K562 (cell line): ENCODE data around the gene ARHGAP26. TPM values are rescaled to one million over a fixed set of nuclear protein-coding genes. Genes with fewer than 3 reads are reported as not detected.

Source experiments
- ARID1B ChIP-seq: fragments of 450-650 bp; IDR thresholded peaks from 2 replicates; pipeline ENCODE4 v1.6.1; 2016; ENCODE audit warnings: antibody characterized with exemption, mild to moderate bottlenecking, inconsistent platforms
- ARID4B ChIP-seq: sonication (generic); formaldehyde crosslinking; IDR thresholded peaks from 2 replicates; pipeline ENCODE4 v1.8.0; 2022; ENCODE audit warnings: mild to moderate bottlenecking, missing genetic modification reagents
- ATF3 ChIP-seq, 2 experiments: fragments of 450-650 bp in 1 of 2; sonication (generic) in 1 of 2; formaldehyde crosslinking in 1 of 2; IDR thresholded peaks in 1 of 2; conservative IDR thresholded peaks in 1 of 2; 2 replicates each; pipeline versions ENCODE4 v1.6.1 to v1.8.1; 2016 to 2023; ENCODE audit warnings: mild to moderate bottlenecking in 2 of 2, moderate library complexity in 2 of 2, inconsistent platforms in 1 of 2, missing genetic modification reagents in 1 of 2
- CLOCK ChIP-seq: fragments of 250-450 bp; sonication (Bioruptor Pico); IDR thresholded peaks from 2 replicates; pipeline ENCODE4 v1.4.0; 2020; ENCODE audit warnings: mild to moderate bottlenecking, moderate library complexity, borderline replicate concordance
- HOXB6 ChIP-seq: fragments of 250-450 bp; sonication (Bioruptor Pico); IDR thresholded peaks from 2 replicates; pipeline ENCODE4 v1.5.1; 2022; ENCODE audit warnings: mild to moderate bottlenecking, borderline replicate concordance
- MXD1 ChIP-seq: fragments of 250-450 bp; sonication (Bioruptor Pico); IDR thresholded peaks from 2 replicates; pipeline ENCODE4 v1.8.0; 2021; ENCODE audit warnings: borderline replicate concordance, mild to moderate bottlenecking, moderate library complexity; ENCODE audit not compliant: poor library complexity, severe bottlenecking
- PML ChIP-seq: IDR thresholded peaks from 2 replicates; pipeline ENCODE4 v1.6.1; 2012; ENCODE audit warnings: low read length, inconsistent platforms
- SMAD3 ChIP-seq: fragments of 450-650 bp; formaldehyde crosslinking; conservative IDR thresholded peaks from 2 replicates; pipeline ENCODE4 v1.4.0; 2020; ENCODE audit warnings: mild to moderate bottlenecking
- SOX6 ChIP-seq: fragments of 450-650 bp; IDR thresholded peaks from 2 replicates; pipeline ENCODE4 v1.6.1; 2014; ENCODE audit warnings: mild to moderate bottlenecking
- ZBTB43 ChIP-seq: sonication (generic); formaldehyde crosslinking; IDR thresholded peaks from 2 replicates; pipeline ENCODE4 v1.8.0; 2023; ENCODE audit warnings: mild to moderate bottlenecking, missing genetic modification reagents
- ZHX1 ChIP-seq: fragments of 150-350 bp; conservative IDR thresholded peaks from 2 replicates; pipeline ENCODE4 v1.6.1; 2014; ENCODE audit warnings: low read length
- ZNF444 ChIP-seq: fragments of 250-450 bp; sonication (Bioruptor Pico); IDR thresholded peaks from 2 replicates; pipeline ENCODE4 v1.4.0; 2020; ENCODE audit warnings: mild to moderate bottlenecking, moderate library complexity
- polyA plus RNA-seq, 8 experiments: library from polyadenylated mRNA; depleted of rRNA in 4 of 8; stranded (reverse) in 5 of 8; unstranded in 3 of 8; fragments of >200 nt; fragmentation: Nextera tagmentation in 2 of 8; fragmentation: Illumina TruSeq in 1 of 8; extraction: Ambion mirVana in 2 of 8; extraction: Trizol in 1 of 8; gene quantifications; 2 replicates each; pipeline versions ENCODE4 v1.2.1 to v1.2.3, GENCODE V29; 2011 to 2014; ENCODE audit warnings: inconsistent platforms in 1 of 8, missing spikeins in 1 of 8
- total RNA-seq, 7 experiments: library from RNA; depleted of rRNA in 6 of 7; stranded (reverse); fragments of >200 nt in 6 of 7; fragmentation: Illumina TruSeq in 2 of 7; extraction: Trizol in 2 of 7; gene quantifications; 2 replicates each; pipeline versions ENCODE4 v1.2.1 to v1.2.3, GENCODE V29; 2011 to 2021; ENCODE audit warnings: low replicate concordance in 1 of 7

ARHGAP26 gene
- total and polyA plus RNA-seq, 9 of the 15 experiments (the other 6 are each of a cell fraction or from before 2014, with no cell fraction given) = 0.13 to 1.1 (median 0.55) TPM

GRCh38 chr5:143262393-143263174 is 492.4 kb downstream of the ARHGAP26 start (continued):
- 0 out of 2 replicates have a peak, but pooled peaks have one; percentile 20 for TF ChIP-seq ARID1B
- TF ChIP-seq ATF3 (IDR thresholded peaks at IDR 0.05) = peak; percentile 98
- TF ChIP-seq ATF3 (CRISPR knock-in tag; conservative IDR thresholded peaks at IDR 0.05) = peak; percentile 59; the same call in 1 of the 2 replicates
- TF ChIP-seq ZBTB43 (CRISPR knock-in tag) = no peak
- TF ChIP-seq HOXB6 (CRISPR knock-in tag) = no peak
- TF ChIP-seq SMAD3 (CRISPR knock-in tag) = 0 out of 2 replicates have a peak, but pooled peaks have one; percentile 41
- TF ChIP-seq SOX6 = peak; percentile 74
- TF ChIP-seq PML = no peak
- no peak for TF ChIP-seq ARID4B (CRISPR knock-in tag)
- no peak for TF ChIP-seq MXD1 (CRISPR knock-in tag)
- TF ChIP-seq ZHX1 = no peak
- no peak for TF ChIP-seq CLOCK (CRISPR knock-in tag)
- no peak for TF ChIP-seq ZNF444
